SU-DHL-6 (cell line): Measurements from ENCODE around the gene DUS4L.

Source experiments
- EZH2phosphoT487 ChIP-seq: fragments of 200-600 bp; sonication (generic), shearing (Covaris generic); conservative IDR thresholded peaks from 2 replicates; pipeline ENCODE4 v1.6.1; 2018; ENCODE audit warnings: mild to moderate bottlenecking, antibody characterized with exemption, low read length, moderate library complexity, mixed read lengths
- TF ChIP-seq, protein P1 (sequence below): fragments of 200-600 bp; sonication (generic); IDR thresholded peaks from one replicate; pipeline ENCODE4 v1.5.1; 2017; ENCODE audit warnings: antibody characterized with exemption, mild to moderate bottlenecking, low read length, moderate library complexity; ENCODE audit not compliant: insufficient read depth, poor library complexity, severe bottlenecking

DNA sequence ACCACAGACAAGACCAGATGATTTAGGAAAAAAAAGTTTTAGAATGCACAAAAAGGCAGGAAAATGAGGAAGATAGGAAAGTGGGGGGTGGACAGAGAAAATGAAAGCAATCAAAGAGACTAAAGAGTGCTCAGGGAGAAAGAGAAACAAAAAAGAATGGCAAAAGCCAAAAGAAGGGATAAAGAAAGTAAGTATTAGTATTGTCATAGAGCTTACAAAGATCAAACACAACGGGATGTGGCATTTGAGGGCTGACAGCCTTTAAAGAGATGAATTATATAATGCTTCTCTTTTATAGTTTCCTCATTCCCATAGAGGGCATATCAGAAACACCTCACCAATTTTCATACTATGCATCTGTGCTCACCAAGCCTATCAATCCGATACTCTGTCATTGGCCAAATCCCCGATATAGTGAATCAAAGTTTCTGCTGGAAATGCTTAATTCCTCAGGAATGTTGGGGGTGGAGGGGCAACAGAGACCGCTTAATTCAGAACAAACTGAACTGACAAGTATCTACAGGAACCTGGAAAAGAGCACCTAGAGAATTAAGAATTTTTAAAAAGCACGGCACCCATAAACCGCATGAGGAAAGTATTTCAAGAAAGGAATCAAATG, 2.8 kb upstream of the DUS4L start:
- TF ChIP-seq, protein P1, sequence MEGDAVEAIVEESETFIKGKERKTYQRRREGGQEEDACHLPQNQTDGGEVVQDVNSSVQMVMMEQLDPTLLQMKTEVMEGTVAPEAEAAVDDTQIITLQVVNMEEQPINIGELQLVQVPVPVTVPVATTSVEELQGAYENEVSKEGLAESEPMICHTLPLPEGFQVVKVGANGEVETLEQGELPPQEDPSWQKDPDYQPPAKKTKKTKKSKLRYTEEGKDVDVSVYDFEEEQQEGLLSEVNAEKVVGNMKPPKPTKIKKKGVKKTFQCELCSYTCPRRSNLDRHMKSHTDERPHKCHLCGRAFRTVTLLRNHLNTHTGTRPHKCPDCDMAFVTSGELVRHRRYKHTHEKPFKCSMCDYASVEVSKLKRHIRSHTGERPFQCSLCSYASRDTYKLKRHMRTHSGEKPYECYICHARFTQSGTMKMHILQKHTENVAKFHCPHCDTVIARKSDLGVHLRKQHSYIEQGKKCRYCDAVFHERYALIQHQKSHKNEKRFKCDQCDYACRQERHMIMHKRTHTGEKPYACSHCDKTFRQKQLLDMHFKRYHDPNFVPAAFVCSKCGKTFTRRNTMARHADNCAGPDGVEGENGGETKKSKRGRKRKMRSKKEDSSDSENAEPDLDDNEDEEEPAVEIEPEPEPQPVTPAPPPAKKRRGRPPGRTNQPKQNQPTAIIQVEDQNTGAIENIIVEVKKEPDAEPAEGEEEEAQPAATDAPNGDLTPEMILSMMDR = no peak
- no peak for TF ChIP-seq EZH2phosphoT487
